GM12878 (cell line): Measurements from ENCODE around the gene CDON. TPM values are rescaled to one million over a fixed set of nuclear protein-coding genes. Genes with fewer than 3 reads are reported as not detected.

Experiments
- ATAC-seq: fragments of 200-7000 bp; cut with Tn5 transposase; 3 replicates; pipeline ENCODE4 v1.9.1; 2020; ENCODE audit warnings: mild to moderate bottlenecking, moderate library complexity
- BruUV-seq: library from RNA; stranded (reverse); fragments of 400-500 nt; replicated peaks from 2 replicates; lab custom pipeline; 2021; lab: Mats Ljungman, UMichigan
- CTCF ChIA-PET: fragments of 300-600 bp; sonication (Branson Sonifier 250); formaldehyde crosslinking; extraction: SDS; loops from one replicate; lab custom pipeline; 2021; ENCODE audit warnings: inconsistent platforms; lab: Yijun Ruan, JAX
- POLR2A ChIA-PET: fragments of 350-600 bp; formaldehyde crosslinking; extraction: SDS; loops from one replicate; lab custom pipeline; 2021; ENCODE audit warnings: inconsistent platforms; lab: Charles Lee
- RAD21 ChIA-PET: fragments of 300-600 bp; sonication (Branson Sonifier 250); formaldehyde crosslinking; loops from one replicate; lab custom pipeline; 2023; ENCODE audit warnings: antibody characterized with exemption; ENCODE audit not compliant: unreplicated experiment; lab: Charles Lee
- SMC1A ChIA-PET: fragments of 300-600 bp; sonication (Branson Sonifier 250); formaldehyde crosslinking; loops from one replicate; lab custom pipeline; 2023; ENCODE audit not compliant: unreplicated experiment, uncharacterized antibody; lab: Charles Lee
- DNase-seq: peaks from one replicate; pipeline ENCODE4 v3.0.0-alpha.2; 2011; ENCODE audit warnings: low read depth, low spot score
- FAIRE-seq: peaks from 3 replicates; lab custom pipeline; 2011; peaks lifted over from hg19 to GRCh38; lab: Jason Lieb, UNC
- H2AFZ ChIP-seq: 2 replicates; pipeline ENCODE4 v1.6.0; 2011; ENCODE audit warnings: low read depth, low read length, control low read depth; ENCODE audit not compliant: control insufficient read depth
- H3K27ac ChIP-seq: 2 replicates; pipeline ENCODE4 v1.5.1; 2011; ENCODE audit warnings: control low read depth; ENCODE audit not compliant: control insufficient read depth, insufficient read depth
- H3K27me3 ChIP-seq, 2 experiments: replicated peaks in 1 of 2; 2 replicates each; pipeline versions ENCODE4 v1.6.0 to v1.6.1; 2011; ENCODE audit warnings: low read length in 1 of 2; ENCODE audit not compliant: control insufficient read depth in 2 of 2, insufficient read depth in 2 of 2
- H3K36me3 ChIP-seq, 2 experiments: 2 replicates each; pipeline ENCODE4 v1.5.1; 2011; ENCODE audit warnings: low read length in 1 of 2; ENCODE audit not compliant: control insufficient read depth in 2 of 2, insufficient read depth in 2 of 2
- H3K4me1 ChIP-seq: 2 replicates; pipeline ENCODE4 v1.6.1; 2011; ENCODE audit warnings: mild to moderate bottlenecking, low read length, moderate library complexity, mixed read lengths; ENCODE audit not compliant: control insufficient read depth, insufficient read depth
- H3K4me2 ChIP-seq: 2 replicates; pipeline ENCODE4 v1.6.0; 2011; ENCODE audit warnings: control low read depth; ENCODE audit not compliant: control insufficient read depth, insufficient read depth
- H3K4me3 ChIP-seq: fragments of 200-600 bp; sonication (generic); 2 replicates; pipeline ENCODE4 v1.5.1; 2016
- H3K79me2 ChIP-seq: 2 replicates; pipeline ENCODE4 v1.6.0; 2011; ENCODE audit warnings: low read length; ENCODE audit not compliant: control insufficient read depth, insufficient read depth
- H3K9ac ChIP-seq: 2 replicates; pipeline ENCODE4 v1.8.0; 2011; ENCODE audit warnings: low read length, control low read depth, mixed read lengths; ENCODE audit not compliant: control insufficient read depth, insufficient read depth
- H3K9me3 ChIP-seq: replicated peaks from 3 replicates; pipeline ENCODE4 v1.5.1; 2011; ENCODE audit warnings: mild to moderate bottlenecking, low read length; ENCODE audit not compliant: control insufficient read depth, insufficient read depth
- H4K20me1 ChIP-seq: 2 replicates; pipeline ENCODE4 v1.6.0; 2011; ENCODE audit not compliant: control insufficient read depth, insufficient read depth
- CEBPB ChIP-seq, 2 experiments: fragments of 150-350 bp in 1 of 2; IDR thresholded peaks; 2 replicates each; pipeline ENCODE4 v1.6.1; 2012 to 2014; ENCODE audit warnings: low read depth in 2 of 2, low read length in 2 of 2, borderline replicate concordance in 1 of 2, inconsistent platforms in 1 of 2
- CHD4 ChIP-seq: fragments of 200-600 bp; sonication (generic); IDR thresholded peaks from 2 replicates; pipeline ENCODE4 v1.6.1; 2016; ENCODE audit warnings: mild to moderate bottlenecking
- EZH2 ChIP-seq: IDR thresholded peaks from 2 replicates; pipeline ENCODE4 v1.6.1; 2012; ENCODE audit warnings: low read depth, mild to moderate bottlenecking, control low read depth, inconsistent platforms, low read length, borderline replicate concordance; ENCODE audit not compliant: control insufficient read depth
- HDGF ChIP-seq: fragments of 450-650 bp; IDR thresholded peaks from 2 replicates; pipeline ENCODE4 v1.6.1; 2016; ENCODE audit warnings: antibody characterized with exemption
- JUNB ChIP-seq: IDR thresholded peaks from 2 replicates; pipeline ENCODE4 v1.6.1; 2016; ENCODE audit warnings: antibody characterized with exemption, mild to moderate bottlenecking
- MYB ChIP-seq: fragments of 150-350 bp; IDR thresholded peaks from 2 replicates; pipeline ENCODE4 v1.6.1; 2014; ENCODE audit warnings: mild to moderate bottlenecking, low read depth, low read length, borderline replicate concordance
- NFIC ChIP-seq: IDR thresholded peaks from 2 replicates; pipeline ENCODE4 v1.6.1; 2012; ENCODE audit warnings: low read depth, mild to moderate bottlenecking, inconsistent platforms, low read length, moderate library complexity
- NR2F1 ChIP-seq: fragments of 450-650 bp; conservative IDR thresholded peaks from 2 replicates; pipeline ENCODE4 v1.6.1; 2017; ENCODE audit warnings: mild to moderate bottlenecking
- POLR2A ChIP-seq: IDR thresholded peaks from 2 replicates; pipeline ENCODE4 v1.6.1; 2011; ENCODE audit warnings: low read depth, mild to moderate bottlenecking, low read length
- SMC3 ChIP-seq: IDR thresholded peaks from 2 replicates; pipeline ENCODE4 v1.6.1; 2011; ENCODE audit warnings: low read length, improper control_type of control experiment, borderline replicate concordance
- SRF ChIP-seq, 2 experiments: IDR thresholded peaks; 2 replicates each; pipeline ENCODE4 v1.6.1; 2011; ENCODE audit warnings: low read depth in 2 of 2, low read length in 2 of 2, mild to moderate bottlenecking in 1 of 2, moderate library complexity in 1 of 2
- ZNF274 ChIP-seq: IDR thresholded peaks from one replicate; pipeline ENCODE4 v1.8.0; 2011; ENCODE audit not compliant: insufficient read length, insufficient read depth
- ZSCAN29 ChIP-seq: fragments of 450-650 bp; IDR thresholded peaks from 2 replicates; pipeline ENCODE4 v1.6.1; 2017; ENCODE audit warnings: mild to moderate bottlenecking, moderate library complexity
- WGBS: methylation state at CpG from one replicate; pipeline ENCODE4 v1.1.6; 2016; ENCODE audit warnings: low lambda C conversion rate; ENCODE audit not compliant: insufficient replicate concordance, insufficient coverage; ENCODE audit errors: missing lambda C conversion rate; 5-methylcytosine and 5-hydroxymethylcytosine counted together
- in situ Hi-C: fragments of 300-500 bp; cut with MboI; formaldehyde crosslinking; loops from 9 replicates; pipeline ENCODE4 v1.14.3; 2018; ENCODE audit warnings: mixed read lengths
- intact Hi-C: fragments of 100-400 bp; cut with micrococcal nuclease; formaldehyde crosslinking; loops from one replicate; pipeline ENCODE4 v1.14.2; 2022; ENCODE audit not compliant: unreplicated experiment
- polyA plus RNA-seq, 11 experiments: library from polyadenylated mRNA; depleted of rRNA in 4 of 11; unstranded in 6 of 11; stranded (reverse) in 5 of 11; fragments of >200 nt; fragmentation: Nextera tagmentation in 4 of 11; fragmentation: Illumina TruSeq in 1 of 11; extraction: Ambion mirVana in 4 of 11; extraction: Trizol in 1 of 11; gene quantifications; 1 replicate in 1 of 11; 2 replicates in 10 of 11; pipeline versions ENCODE4 v1.2.1 to v1.2.3, GENCODE V29; 2011 to 2016; ENCODE audit warnings: inconsistent platforms in 2 of 11, missing spikeins in 2 of 11, low read depth in 1 of 11
- total RNA-seq, 4 experiments: library from RNA; depleted of rRNA in 3 of 4; stranded (reverse); fragments of >200 nt in 3 of 4; fragmentation: Illumina TruSeq in 1 of 4; extraction: Trizol in 1 of 4; gene quantifications; 2 replicates each; pipeline versions ENCODE4 v1.2.1 to v1.2.3, GENCODE V29; 2013 to 2021
- TF ChIP-seq, protein P1 (sequence below): fragments of 450-650 bp; IDR thresholded peaks from 2 replicates; pipeline ENCODE4 v1.6.1; 2018; ENCODE audit warnings: mild to moderate bottlenecking, low read depth, moderate library complexity; ENCODE audit not compliant: partially characterized antibody

The CDON gene
- total and polyA plus RNA-seq, 10 of the 15 experiments (the other 5 are each of a cell fraction or from before 2014, with no cell fraction given) = 0.07 to 4.2 (median 0.36) TPM

DNA sequence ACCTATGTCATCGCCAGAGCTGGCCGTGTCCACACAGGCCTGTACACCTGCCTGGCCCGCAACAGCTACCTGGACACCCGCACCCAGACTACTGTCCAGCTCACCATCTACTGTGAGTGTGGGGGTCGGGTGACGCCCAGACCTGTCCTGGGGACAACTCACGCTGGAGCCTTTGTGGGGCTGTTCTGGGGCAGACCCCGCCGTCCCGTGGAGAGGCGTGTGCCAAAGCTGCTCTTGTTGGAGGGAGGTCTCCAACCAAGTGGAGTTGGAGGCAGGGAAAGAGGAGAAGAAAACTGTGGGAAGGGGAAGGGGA is 112.5 kb downstream of the CDON start (continued):
- TF ChIP-seq, protein P1, sequence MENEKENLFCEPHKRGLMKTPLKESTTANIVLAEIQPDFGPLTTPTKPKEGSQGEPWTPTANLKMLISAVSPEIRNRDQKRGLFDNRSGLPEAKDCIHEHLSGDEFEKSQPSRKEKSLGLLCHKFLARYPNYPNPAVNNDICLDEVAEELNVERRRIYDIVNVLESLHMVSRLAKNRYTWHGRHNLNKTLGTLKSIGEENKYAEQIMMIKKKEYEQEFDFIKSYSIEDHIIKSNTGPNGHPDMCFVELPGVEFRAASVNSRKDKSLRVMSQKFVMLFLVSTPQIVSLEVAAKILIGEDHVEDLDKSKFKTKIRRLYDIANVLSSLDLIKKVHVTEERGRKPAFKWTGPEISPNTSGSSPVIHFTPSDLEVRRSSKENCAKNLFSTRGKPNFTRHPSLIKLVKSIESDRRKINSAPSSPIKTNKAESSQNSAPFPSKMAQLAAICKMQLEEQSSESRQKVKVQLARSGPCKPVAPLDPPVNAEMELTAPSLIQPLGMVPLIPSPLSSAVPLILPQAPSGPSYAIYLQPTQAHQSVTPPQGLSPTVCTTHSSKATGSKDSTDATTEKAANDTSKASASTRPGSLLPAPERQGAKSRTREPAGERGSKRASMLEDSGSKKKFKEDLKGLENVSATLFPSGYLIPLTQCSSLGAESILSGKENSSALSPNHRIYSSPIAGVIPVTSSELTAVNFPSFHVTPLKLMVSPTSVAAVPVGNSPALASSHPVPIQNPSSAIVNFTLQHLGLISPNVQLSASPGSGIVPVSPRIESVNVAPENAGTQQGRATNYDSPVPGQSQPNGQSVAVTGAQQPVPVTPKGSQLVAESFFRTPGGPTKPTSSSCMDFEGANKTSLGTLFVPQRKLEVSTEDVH = no peak
- no peak for TF ChIP-seq MYB

DNA sequence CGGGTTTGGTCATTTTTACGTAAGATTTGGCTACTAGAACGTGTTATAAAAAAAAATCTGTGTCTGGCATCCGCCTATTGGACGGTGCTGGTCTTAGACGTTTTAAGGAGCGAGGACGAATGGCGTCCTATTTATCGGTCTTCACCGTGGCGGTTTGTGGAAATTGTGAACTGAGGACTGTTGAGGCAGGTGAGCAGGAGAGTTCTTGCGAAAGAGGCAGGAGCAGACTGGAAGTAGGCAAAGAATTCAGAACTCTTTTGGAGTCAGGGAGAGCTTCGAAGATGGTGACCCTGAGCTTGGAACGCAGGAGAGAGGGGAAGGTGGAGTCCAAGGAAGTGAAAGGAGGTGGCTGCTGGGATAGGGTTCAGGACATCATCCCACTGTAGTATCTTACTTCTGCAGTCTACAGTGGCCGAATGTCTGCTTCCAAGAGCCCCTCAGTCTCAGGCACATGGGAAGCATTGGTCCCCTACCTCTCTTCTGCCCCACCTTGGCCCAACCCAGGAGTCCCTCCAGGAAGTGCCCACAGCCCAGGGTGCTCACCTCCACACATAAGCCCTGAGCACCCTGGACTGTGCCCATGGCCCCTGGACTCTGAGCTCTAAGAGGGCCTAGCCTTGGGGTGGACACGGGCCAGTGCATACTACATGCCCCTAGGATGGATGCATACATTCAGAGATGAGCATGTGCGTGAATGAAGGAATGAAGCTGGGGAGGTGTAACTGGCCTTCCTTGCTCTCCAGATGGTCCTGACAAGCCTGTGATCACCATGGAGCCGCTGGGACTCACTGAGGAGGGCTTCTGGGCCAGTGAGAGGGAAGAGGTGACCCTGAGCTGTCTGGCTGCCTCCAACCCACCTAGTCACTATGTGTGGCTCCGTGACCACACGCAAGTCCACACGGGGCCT is 113.1 kb downstream of the CDON start:
- in situ Hi-C loops = no loop called here
- H3K27ac ChIP-seq = no peak overlapping the region
- WGBS = 61% methylated on average over 22 of the region's 22 CpGs
- H3K36me3 ChIP-seq = no peaks in the 10 kb centered on the region
- H3K9ac ChIP-seq = no peak overlapping the region
- BruUV-seq = no TSS peak
- no peak overlapping the region for H2AFZ ChIP-seq
- ChIA-PET SMC1A (interaction anchor here (0.7 kb wide), 1 partner anchor 17 kb away, joined by 3 read pairs; no protein-coding TSS in a partner anchor), CTCF (interaction anchor here (0.6 kb wide), 1 partner anchor 244 kb away, joined by 3 read pairs; no protein-coding TSS in a partner anchor), RAD21 (no interaction called here), POLR2A (interaction anchor here (0.6 kb wide), 1 partner anchor 318 kb away, joined by 4 read pairs; no protein-coding TSS in a partner anchor)
- no peaks in the 10 kb centered on the region for H3K79me2 ChIP-seq
- no peak for ATAC-seq
- DNase-seq = no peak
- no peaks in the 10 kb centered on the region for H3K27me3 ChIP-seq
- H4K20me1 ChIP-seq = no peaks in the 10 kb centered on the region
- no peaks in the 10 kb centered on the region for H3K9me3 ChIP-seq
- H3K4me1 ChIP-seq = no peaks in the 10 kb centered on the region
- H3K4me3 ChIP-seq = no peak overlapping the region
- no peak overlapping the region for H3K4me2 ChIP-seq
- FAIRE-seq = no peak
- TF ChIP-seq NFIC (no peak), NR2F1 (no peak), ZNF274 (no peak), ZSCAN29 (no peak), JUNB (no peak), SRF (IDR thresholded peaks at IDR 0.05; ENCODE audit: low read depth in 2 of 2, low read length in 2 of 2) (no peak), POLR2A (no peak), SMC3 (no peak), CHD4 (no peak), EZH2 (no peak), HDGF (no peak), CEBPB (IDR thresholded peaks at IDR 0.05; ENCODE audit: borderline replicate concordance in 1 of 2, low read depth in 2 of 2, low read length in 2 of 2) (no peak)
- intact Hi-C loops = no loop called here
